ENCODE results near the gene CMAS.

GRCh38 chr12:22044391-22044790, 1.6 kb upstream of the CMAS start:
- no peak for TF ChIP-seq CTCF (IDR thresholded peaks at IDR 0.05; ENCODE audit: low read length)
- TF ChIP-seq EZH2 (optimal IDR thresholded peaks at IDR 0.05; ENCODE audit: low read depth, low read length): no peak
